IMR-90 (cell line): ENCODE data around the gene B3GALT6. TPM values are rescaled to one million over a fixed set of nuclear protein-coding genes. Genes with fewer than 3 reads are reported as not detected.

ENCODE experiments used
- ATAC-seq: fragments of 200-7000 bp; cut with Tn5 transposase; 2 replicates; pipeline ENCODE4 v1.9.1; 2020; ENCODE audit warnings: low read depth, mild to moderate bottlenecking, moderate library complexity
- BruUV-seq: library from RNA; stranded (reverse); fragments of 400-500 nt; replicated peaks from 2 replicates; lab custom pipeline; 2021; lab: Mats Ljungman, UMichigan
- CTCF ChIA-PET: fragments of 300-600 bp; formaldehyde crosslinking; extraction: SDS; loops from one replicate; lab custom pipeline; 2021; ENCODE audit warnings: antibody characterized with exemption; lab: Yijun Ruan, JAX
- POLR2A ChIA-PET: fragments of 300-600 bp; sonication (Branson Sonifier 250); formaldehyde crosslinking; loops from one replicate; lab custom pipeline; 2022; ENCODE audit warnings: antibody characterized with exemption; ENCODE audit not compliant: unreplicated experiment; lab: Charles Lee
- DNase-seq: peaks from one replicate; pipeline ENCODE4 v3.0.0; 2013
- H2AFZ ChIP-seq: replicated peaks from 2 replicates; pipeline ENCODE3; 2013; ENCODE audit warnings: low read length, mild to moderate bottlenecking; ENCODE audit not compliant: poor library complexity
- H2AK5ac ChIP-seq: 2 replicates; pipeline ENCODE4 v1.6.1; 2013; ENCODE audit warnings: low read depth, low read length, inconsistent platforms
- H2AK9ac ChIP-seq: replicated peaks from 2 replicates; pipeline ENCODE3; 2013; ENCODE audit warnings: mild to moderate bottlenecking, low read depth, low read length, moderate library complexity; ENCODE audit not compliant: poor library complexity
- H2BK120ac ChIP-seq: 2 replicates; pipeline ENCODE4 v1.6.1; 2013; ENCODE audit warnings: low read depth, low read length, inconsistent platforms
- H2BK15ac ChIP-seq: 3 replicates; pipeline ENCODE4 v1.6.1; 2013; ENCODE audit warnings: low read depth, low read length, inconsistent platforms
- H2BK20ac ChIP-seq: 2 replicates; pipeline ENCODE4 v1.6.1; 2013; ENCODE audit warnings: low read depth, mild to moderate bottlenecking, inconsistent platforms, low read length, moderate library complexity
- H2BK5ac ChIP-seq: 2 replicates; pipeline ENCODE4 v1.6.1; 2013; ENCODE audit warnings: mild to moderate bottlenecking, low read depth, low read length, inconsistent platforms; ENCODE audit not compliant: poor library complexity, severe bottlenecking
- H3K14ac ChIP-seq: replicated peaks from 2 replicates; pipeline ENCODE4 v1.6.1; 2013; ENCODE audit warnings: low read depth, low read length, inconsistent platforms
- H3K18ac ChIP-seq: 2 replicates; pipeline ENCODE4 v1.6.1; 2013; ENCODE audit warnings: low read depth, low read length, control low read depth
- H3K23ac ChIP-seq: 2 replicates; pipeline ENCODE4 v1.6.1; 2013; ENCODE audit warnings: low read depth, low read length, inconsistent platforms
- H3K27ac ChIP-seq: 2 replicates; pipeline ENCODE4 v1.5.1; 2013; ENCODE audit warnings: mild to moderate bottlenecking, control low read depth, low read length; ENCODE audit not compliant: insufficient read depth
- H3K27me3 ChIP-seq: 2 replicates; pipeline ENCODE4 v1.6.1; 2013; ENCODE audit warnings: low read length; ENCODE audit not compliant: control insufficient read depth, insufficient read depth
- H3K36me3 ChIP-seq: 2 replicates; pipeline ENCODE4 v1.6.1; 2013; ENCODE audit warnings: low read length, mixed read lengths; ENCODE audit not compliant: control insufficient read depth, insufficient read depth
- H3K4ac ChIP-seq: 2 replicates; pipeline ENCODE4 v1.6.1; 2013; ENCODE audit warnings: low read depth, low read length, inconsistent platforms
- H3K4me1 ChIP-seq: 2 replicates; pipeline ENCODE4 v1.6.1; 2013; ENCODE audit warnings: low read length, mixed read lengths; ENCODE audit not compliant: control insufficient read depth, insufficient read depth
- H3K4me2 ChIP-seq: 2 replicates; pipeline ENCODE4 v1.6.1; 2013; ENCODE audit warnings: low read depth, mild to moderate bottlenecking, control low read depth, low read length, moderate library complexity
- H3K4me3 ChIP-seq: 2 replicates; pipeline ENCODE4 v1.5.1; 2013; ENCODE audit warnings: low read depth, mild to moderate bottlenecking, control low read depth, low read length, moderate library complexity; ENCODE audit not compliant: insufficient read depth
- H3K56ac ChIP-seq: 2 replicates; pipeline ENCODE4 v1.6.1; 2013; ENCODE audit warnings: low read length, inconsistent platforms; ENCODE audit not compliant: insufficient read depth; ENCODE audit errors: extremely low read depth
- H3K79me1 ChIP-seq, 2 experiments: 2 replicates each; pipeline ENCODE4 v1.6.1; 2013; ENCODE audit warnings: low read length in 2 of 2, inconsistent platforms in 1 of 2, low read depth in 1 of 2
- H3K9ac ChIP-seq: 2 replicates; pipeline ENCODE4 v1.6.1; 2013; ENCODE audit warnings: low read depth, low read length, control low read depth
- H3K9me1 ChIP-seq: 2 replicates; pipeline ENCODE4 v1.6.1; 2013; ENCODE audit warnings: low read length, inconsistent platforms; ENCODE audit not compliant: insufficient read depth
- H3K9me3 ChIP-seq: 2 replicates; pipeline ENCODE4 v1.6.1; 2013; ENCODE audit warnings: low read length; ENCODE audit not compliant: control insufficient read depth, insufficient read depth
- H4K20me1 ChIP-seq: 2 replicates; pipeline ENCODE4 v1.6.1; 2013; ENCODE audit warnings: low read length, inconsistent platforms; ENCODE audit not compliant: insufficient read depth
- H4K5ac ChIP-seq: 2 replicates; pipeline ENCODE4 v1.6.1; 2013; ENCODE audit warnings: mild to moderate bottlenecking, low read depth, low read length, control low read depth
- H4K8ac ChIP-seq, 2 experiments: 2 replicates each; pipeline ENCODE4 v1.6.1; 2013; ENCODE audit warnings: low read depth in 2 of 2, low read length in 2 of 2, control low read depth in 1 of 2, inconsistent platforms in 1 of 2
- H4K91ac ChIP-seq: 2 replicates; pipeline ENCODE4 v1.6.1; 2013; ENCODE audit warnings: low read depth, low read length, inconsistent platforms; ENCODE audit not compliant: insufficient read depth
- BHLHE40 ChIP-seq: fragments of 150-350 bp; IDR thresholded peaks from 2 replicates; pipeline ENCODE4 v1.6.1; 2016; ENCODE audit warnings: mild to moderate bottlenecking, low read depth, low read length
- CEBPB ChIP-seq: IDR thresholded peaks from 2 replicates; pipeline ENCODE4 v1.6.1; 2012; ENCODE audit warnings: low read depth, low read length, improper control_type of control experiment
- CHD1 ChIP-seq: IDR thresholded peaks from 2 replicates; pipeline ENCODE4 v1.6.1; 2012; ENCODE audit warnings: low read depth, low read length, improper control_type of control experiment
- FOS ChIP-seq: fragments of 150-350 bp; IDR thresholded peaks from 2 replicates; pipeline ENCODE4 v1.6.1; 2016; ENCODE audit warnings: low read depth, low read length
- MAFK ChIP-seq: IDR thresholded peaks from 2 replicates; pipeline ENCODE4 v1.6.1; 2012; ENCODE audit warnings: low read depth, low read length, improper control_type of control experiment
- MAZ ChIP-seq: IDR thresholded peaks from 2 replicates; pipeline ENCODE4 v1.6.1; 2012; ENCODE audit warnings: low read depth, mild to moderate bottlenecking, low read length, improper control_type of control experiment, moderate library complexity, borderline replicate concordance
- MXI1 ChIP-seq: IDR thresholded peaks from 2 replicates; pipeline ENCODE4 v1.6.1; 2012; ENCODE audit warnings: low read depth, mild to moderate bottlenecking, low read length, moderate library complexity, borderline replicate concordance
- NFE2L2 ChIP-seq: fragments of 150-350 bp; IDR thresholded peaks from 2 replicates; pipeline ENCODE4 v1.6.1; 2016; ENCODE audit warnings: low read depth, mild to moderate bottlenecking, low read length
- POLR2A ChIP-seq: IDR thresholded peaks from 2 replicates; pipeline ENCODE4 v1.6.1; 2012; ENCODE audit warnings: mild to moderate bottlenecking, low read depth, low read length
- RAD21 ChIP-seq: IDR thresholded peaks from 2 replicates; pipeline ENCODE4 v1.6.1; 2012; ENCODE audit warnings: low read length, improper control_type of control experiment
- RCOR1 ChIP-seq: IDR thresholded peaks from 2 replicates; pipeline ENCODE4 v1.6.1; 2012; ENCODE audit warnings: mild to moderate bottlenecking, low read length, improper control_type of control experiment; ENCODE audit not compliant: insufficient replicate concordance
- RFX5 ChIP-seq: IDR thresholded peaks from 2 replicates; pipeline ENCODE4 v1.8.0; 2012; ENCODE audit warnings: low read depth, mild to moderate bottlenecking, low read length, moderate library complexity
- SMC3 ChIP-seq: fragments of 150-350 bp; IDR thresholded peaks from 2 replicates; pipeline ENCODE4 v1.6.1; 2016; ENCODE audit warnings: low read depth, mild to moderate bottlenecking, antibody characterized with exemption, low read length, moderate library complexity
- WGBS, 2 experiments: methylation state at CpG; one replicate each; pipeline versions ENCODE4 v1.1.5 to v1.1.7; 2013; ENCODE audit warnings: missing lambda C conversion rate in 2 of 2; ENCODE audit not compliant: insufficient read length in 1 of 2; ENCODE audit errors: extremely low coverage in 2 of 2; 5-methylcytosine and 5-hydroxymethylcytosine counted together
- dilution Hi-C: fragments of 300-500 bp; cut with HindIII; formaldehyde crosslinking; loops from one replicate; pipeline ENCODE4 v1.14.3; 2018; ENCODE audit warnings: low sequenced_read_pairs; ENCODE audit not compliant: unreplicated experiment
- in situ Hi-C: fragments of 300-500 bp; cut with MboI; formaldehyde crosslinking; loops from 3 replicates; pipeline ENCODE4 v1.14.3; 2019; ENCODE audit warnings: low sequenced_read_pairs, inconsistent platforms, mixed read lengths
- intact Hi-C: fragments of 100-400 bp; cut with micrococcal nuclease; formaldehyde crosslinking; loops from 2 replicates; pipeline ENCODE4 v1.10.0; 2022
- polyA plus RNA-seq, 3 experiments: library from polyadenylated mRNA; depleted of rRNA; stranded (reverse); fragments of >200 nt; gene quantifications; 2 replicates each; pipeline ENCODE4 v1.2.3, GENCODE V29; 2012; ENCODE audit warnings: low replicate concordance in 1 of 3
- total RNA-seq: library from RNA; depleted of rRNA; stranded (reverse); fragments of >200 nt; gene quantifications from 2 replicates; pipeline ENCODE4 v1.2.3, GENCODE V29; 2012
- TF ChIP-seq, protein P1 (sequence below): fragments of 150-350 bp; IDR thresholded peaks from 2 replicates; pipeline ENCODE4 v1.6.1; 2016; ENCODE audit warnings: low read depth, mild to moderate bottlenecking, low read length, moderate library complexity, borderline replicate concordance
- TF ChIP-seq, protein P2 (sequence below): fragments of 150-350 bp; IDR thresholded peaks from 2 replicates; pipeline ENCODE4 v1.6.1; 2017; ENCODE audit warnings: mild to moderate bottlenecking, antibody characterized with exemption, low read length, low read depth
- TF ChIP-seq, protein P3 (sequence below): conservative IDR thresholded peaks from 2 replicates; pipeline ENCODE4 v1.5.1; 2012; ENCODE audit warnings: mild to moderate bottlenecking, low read depth, low read length, improper control_type of control experiment

The B3GALT6 gene
- total and polyA plus RNA-seq, 2 of the 4 experiments (the other 2 are of a cell fraction): 12.2 to 23.0 TPM

DNA sequence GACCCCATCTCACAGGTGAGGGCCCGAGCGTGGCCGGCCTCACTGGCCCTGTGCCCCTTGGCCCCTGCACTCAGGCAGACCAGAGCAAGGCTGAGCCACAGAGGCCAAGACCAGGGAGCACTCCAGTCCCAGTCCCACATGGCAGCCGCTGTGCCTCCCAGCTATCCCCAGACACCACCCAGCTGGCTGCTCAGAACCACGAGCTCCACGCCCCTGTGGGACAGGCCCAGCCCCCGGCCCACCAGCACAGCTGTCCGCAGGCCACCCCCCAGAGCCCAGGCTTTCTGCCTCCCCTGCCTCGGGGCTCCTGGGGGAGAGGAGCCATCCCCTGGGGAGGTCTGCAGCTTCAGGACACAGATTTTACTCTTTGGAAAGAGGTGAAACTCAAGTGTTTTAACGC is 23.6 kb downstream of the B3GALT6 start:
- Histone ChIP-seq H2AFZ (no peak overlapping the region), H4K5ac (no peak overlapping the region), H2BK120ac (no peak overlapping the region), H3K14ac (no peak overlapping the region), H4K8ac (no peak overlapping the region), H3K9me3 (no peaks in the 10 kb centered on the region), H4K20me1 (peaks cover 10% of the 10 kb centered on the region), H2BK15ac (no peak overlapping the region), H3K27ac (no peak overlapping the region), H3K23ac (no peak overlapping the region), H3K18ac (no peak overlapping the region), H3K36me3 (peaks cover 72% of the 10 kb centered on the region), H2AK5ac (no peak overlapping the region), H3K4me2 (no peak overlapping the region), H3K9me1 (peaks cover 14% of the 10 kb centered on the region), H3K56ac (no peak overlapping the region), H3K27me3 (no peaks in the 10 kb centered on the region), H2AK9ac (no peak overlapping the region), H3K4ac (no peak overlapping the region), H3K79me1 (peaks cover 12 to 55% of the 10 kb centered on the region in 2 experiments), H3K9ac (no peak overlapping the region), H3K4me1 (peaks cover 14% of the 10 kb centered on the region), H4K91ac (no peak overlapping the region), H3K4me3 (no peak overlapping the region), H2BK20ac (no peak overlapping the region), H2BK5ac (no peak overlapping the region)
- POLR2A ChIA-PET: no interaction called here
- dilution Hi-C loops: no loop called here
- TF ChIP-seq RFX5 (no peak), BHLHE40 (no peak), FOS (no peak), NFE2L2 (no peak), MAFK (no peak), MAZ (no peak), CHD1 (no peak), SMC3 (no peak), POLR2A (no peak), CEBPB (no peak), RCOR1 (no peak), RAD21 (no peak), MXI1 (no peak)
- TF ChIP-seq, protein P1, sequence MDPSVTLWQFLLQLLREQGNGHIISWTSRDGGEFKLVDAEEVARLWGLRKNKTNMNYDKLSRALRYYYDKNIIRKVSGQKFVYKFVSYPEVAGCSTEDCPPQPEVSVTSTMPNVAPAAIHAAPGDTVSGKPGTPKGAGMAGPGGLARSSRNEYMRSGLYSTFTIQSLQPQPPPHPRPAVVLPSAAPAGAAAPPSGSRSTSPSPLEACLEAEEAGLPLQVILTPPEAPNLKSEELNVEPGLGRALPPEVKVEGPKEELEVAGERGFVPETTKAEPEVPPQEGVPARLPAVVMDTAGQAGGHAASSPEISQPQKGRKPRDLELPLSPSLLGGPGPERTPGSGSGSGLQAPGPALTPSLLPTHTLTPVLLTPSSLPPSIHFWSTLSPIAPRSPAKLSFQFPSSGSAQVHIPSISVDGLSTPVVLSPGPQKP: no peak
- TF ChIP-seq, protein P2, sequence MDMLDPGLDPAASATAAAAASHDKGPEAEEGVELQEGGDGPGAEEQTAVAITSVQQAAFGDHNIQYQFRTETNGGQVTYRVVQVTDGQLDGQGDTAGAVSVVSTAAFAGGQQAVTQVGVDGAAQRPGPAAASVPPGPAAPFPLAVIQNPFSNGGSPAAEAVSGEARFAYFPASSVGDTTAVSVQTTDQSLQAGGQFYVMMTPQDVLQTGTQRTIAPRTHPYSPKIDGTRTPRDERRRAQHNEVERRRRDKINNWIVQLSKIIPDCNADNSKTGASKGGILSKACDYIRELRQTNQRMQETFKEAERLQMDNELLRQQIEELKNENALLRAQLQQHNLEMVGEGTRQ: no peak
- TF ChIP-seq, protein P3, sequence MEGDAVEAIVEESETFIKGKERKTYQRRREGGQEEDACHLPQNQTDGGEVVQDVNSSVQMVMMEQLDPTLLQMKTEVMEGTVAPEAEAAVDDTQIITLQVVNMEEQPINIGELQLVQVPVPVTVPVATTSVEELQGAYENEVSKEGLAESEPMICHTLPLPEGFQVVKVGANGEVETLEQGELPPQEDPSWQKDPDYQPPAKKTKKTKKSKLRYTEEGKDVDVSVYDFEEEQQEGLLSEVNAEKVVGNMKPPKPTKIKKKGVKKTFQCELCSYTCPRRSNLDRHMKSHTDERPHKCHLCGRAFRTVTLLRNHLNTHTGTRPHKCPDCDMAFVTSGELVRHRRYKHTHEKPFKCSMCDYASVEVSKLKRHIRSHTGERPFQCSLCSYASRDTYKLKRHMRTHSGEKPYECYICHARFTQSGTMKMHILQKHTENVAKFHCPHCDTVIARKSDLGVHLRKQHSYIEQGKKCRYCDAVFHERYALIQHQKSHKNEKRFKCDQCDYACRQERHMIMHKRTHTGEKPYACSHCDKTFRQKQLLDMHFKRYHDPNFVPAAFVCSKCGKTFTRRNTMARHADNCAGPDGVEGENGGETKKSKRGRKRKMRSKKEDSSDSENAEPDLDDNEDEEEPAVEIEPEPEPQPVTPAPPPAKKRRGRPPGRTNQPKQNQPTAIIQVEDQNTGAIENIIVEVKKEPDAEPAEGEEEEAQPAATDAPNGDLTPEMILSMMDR: no peak
- intact Hi-C loops: no loop called here
- ATAC-seq (no peak), DNase-seq (no peak)
- no TSS peak for BruUV-seq
- CTCF ChIA-PET: no interaction called here
- in situ Hi-C loops: no loop called here
- 100% methylated on average over 3 of the region's 10 CpGs; no CpG with 5 or more reads in 1 of the 2 experiments for WGBS, 2 experiments
